BE2C (cell line): ENCODE results near the gene HDGFL2.

ENCODE experiments used
- DNase-seq: peaks from one replicate; pipeline ENCODE4 v3.0.0-alpha.2; 2020
- H3K27me3 ChIP-seq: fragments of 250-450 bp; sonication (Bioruptor Pico); 2 replicates; pipeline ENCODE4 v1.5.1; 2020; ENCODE audit warnings: mild to moderate bottlenecking
- H3K36me3 ChIP-seq: fragments of 250-450 bp; sonication (Bioruptor Pico); 2 replicates; pipeline ENCODE4 v1.5.1; 2020; ENCODE audit warnings: mild to moderate bottlenecking
- H3K4me1 ChIP-seq: fragments of 250-450 bp; sonication (Bioruptor Pico); 2 replicates; pipeline ENCODE4 v1.5.1; 2020
- H3K4me3 ChIP-seq: 2 replicates; pipeline ENCODE4 v1.5.1; 2011; ENCODE audit warnings: low read depth, low read length
- H3K9me3 ChIP-seq: fragments of 250-450 bp; sonication (Bioruptor Pico); 2 replicates; pipeline ENCODE4 v1.5.1; 2020
- TF ChIP-seq, protein P1 (sequence below): IDR thresholded peaks from 2 replicates; pipeline ENCODE4 v1.5.1; 2012; ENCODE audit warnings: mild to moderate bottlenecking, low read depth, low read length

The HDGFL2 gene

DNA sequence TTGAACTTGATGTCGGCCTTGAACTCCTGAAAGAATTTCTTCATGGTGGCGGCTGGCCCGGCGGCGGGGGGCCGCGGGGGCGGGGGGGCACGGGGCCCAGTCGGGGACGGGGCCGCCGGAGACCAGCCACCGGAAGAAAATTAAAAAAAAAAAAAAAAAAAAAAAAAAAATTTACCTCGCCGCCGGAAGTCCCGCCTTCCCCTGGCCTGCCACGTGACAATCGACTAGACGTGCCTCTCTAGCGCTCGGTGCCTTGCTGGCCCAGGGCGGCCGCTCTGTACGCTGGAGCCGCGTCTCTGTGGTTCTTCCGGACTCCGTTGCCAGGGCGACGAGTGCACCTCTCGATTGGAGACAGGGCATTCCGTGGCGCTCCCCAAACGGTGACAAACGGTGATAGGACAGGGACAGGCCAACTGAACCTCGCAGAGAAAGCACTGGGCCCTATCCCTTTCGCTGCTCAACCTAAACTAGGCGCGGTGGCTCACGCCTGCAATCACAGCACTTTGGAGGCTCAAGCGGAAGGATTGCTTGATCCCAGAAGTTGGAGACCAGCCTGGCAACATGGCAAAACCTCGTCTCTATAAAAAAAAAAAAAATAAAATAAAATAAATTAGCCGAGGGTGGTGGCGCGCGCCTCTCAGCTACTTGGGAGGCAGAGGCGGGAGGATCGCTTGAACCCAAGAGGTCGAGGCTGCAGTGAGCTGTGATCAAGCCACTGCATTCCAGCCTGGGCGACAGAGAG is 14.3 kb upstream of the HDGFL2 start, which contains the start of gene UBXN6:
TSS of gene UBXN6 (minus strand) at position 141 of the 742 bp plus-strand sequence. CDS start at position 44, 97 bp downstream.
- TF ChIP-seq, protein P1, sequence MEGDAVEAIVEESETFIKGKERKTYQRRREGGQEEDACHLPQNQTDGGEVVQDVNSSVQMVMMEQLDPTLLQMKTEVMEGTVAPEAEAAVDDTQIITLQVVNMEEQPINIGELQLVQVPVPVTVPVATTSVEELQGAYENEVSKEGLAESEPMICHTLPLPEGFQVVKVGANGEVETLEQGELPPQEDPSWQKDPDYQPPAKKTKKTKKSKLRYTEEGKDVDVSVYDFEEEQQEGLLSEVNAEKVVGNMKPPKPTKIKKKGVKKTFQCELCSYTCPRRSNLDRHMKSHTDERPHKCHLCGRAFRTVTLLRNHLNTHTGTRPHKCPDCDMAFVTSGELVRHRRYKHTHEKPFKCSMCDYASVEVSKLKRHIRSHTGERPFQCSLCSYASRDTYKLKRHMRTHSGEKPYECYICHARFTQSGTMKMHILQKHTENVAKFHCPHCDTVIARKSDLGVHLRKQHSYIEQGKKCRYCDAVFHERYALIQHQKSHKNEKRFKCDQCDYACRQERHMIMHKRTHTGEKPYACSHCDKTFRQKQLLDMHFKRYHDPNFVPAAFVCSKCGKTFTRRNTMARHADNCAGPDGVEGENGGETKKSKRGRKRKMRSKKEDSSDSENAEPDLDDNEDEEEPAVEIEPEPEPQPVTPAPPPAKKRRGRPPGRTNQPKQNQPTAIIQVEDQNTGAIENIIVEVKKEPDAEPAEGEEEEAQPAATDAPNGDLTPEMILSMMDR = no peak
- no peaks in the 10 kb centered on the region for H3K9me3 ChIP-seq
- no peaks in the 10 kb centered on the region for H3K27me3 ChIP-seq

DNA sequence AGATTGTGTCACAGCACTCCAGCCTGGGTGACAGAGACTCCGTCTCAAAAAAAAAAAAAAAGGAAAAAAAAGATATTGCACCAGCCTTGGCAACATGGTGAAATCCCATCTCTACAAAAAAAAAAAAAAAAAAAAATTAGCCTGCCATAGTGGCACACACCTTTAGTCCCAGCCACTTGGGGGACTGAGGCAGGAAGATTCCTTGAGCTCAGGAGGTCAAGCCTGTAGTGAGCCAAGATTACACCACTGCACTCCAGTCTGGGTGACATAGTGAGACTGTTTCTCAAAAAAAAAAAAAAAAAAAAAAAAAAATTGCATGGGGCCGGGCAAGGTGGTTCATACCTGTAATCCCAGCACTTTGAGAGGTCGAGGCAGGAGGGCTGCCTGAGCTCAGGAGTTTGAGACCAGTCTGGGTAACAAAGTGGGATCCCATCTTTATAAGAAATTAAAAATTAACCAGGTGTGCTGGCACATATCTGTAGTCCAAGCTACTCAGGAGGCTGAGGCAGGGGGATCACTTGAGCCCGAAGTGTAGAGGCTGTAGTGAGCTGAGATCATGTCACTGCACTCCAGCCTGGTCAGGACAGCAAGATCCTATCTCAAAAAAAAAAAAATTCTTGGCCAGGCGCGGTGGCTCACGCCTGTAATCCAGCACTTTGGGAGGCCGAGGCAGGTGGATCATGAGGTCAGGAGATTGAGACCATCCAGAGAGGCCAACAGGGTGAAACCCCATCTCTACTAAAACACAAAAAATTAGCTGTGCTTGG is 7.1 kb upstream of the HDGFL2 start:
- DNase-seq = no peak

More for the DNA sequence above, 14.3 kb upstream of the HDGFL2 start, which contains the start of gene UBXN6:
- H3K4me3 ChIP-seq = peak within 1 kb of the TSS; percentile 78
- peaks cover 7% of the 10 kb centered on the region; the same call in 1 of the 2 replicates for H3K36me3 ChIP-seq
- peak; percentile 98 for DNase-seq
- peaks cover 4% of the 10 kb centered on the region; the same call in 1 of the 2 replicates for H3K4me1 ChIP-seq

DNA sequence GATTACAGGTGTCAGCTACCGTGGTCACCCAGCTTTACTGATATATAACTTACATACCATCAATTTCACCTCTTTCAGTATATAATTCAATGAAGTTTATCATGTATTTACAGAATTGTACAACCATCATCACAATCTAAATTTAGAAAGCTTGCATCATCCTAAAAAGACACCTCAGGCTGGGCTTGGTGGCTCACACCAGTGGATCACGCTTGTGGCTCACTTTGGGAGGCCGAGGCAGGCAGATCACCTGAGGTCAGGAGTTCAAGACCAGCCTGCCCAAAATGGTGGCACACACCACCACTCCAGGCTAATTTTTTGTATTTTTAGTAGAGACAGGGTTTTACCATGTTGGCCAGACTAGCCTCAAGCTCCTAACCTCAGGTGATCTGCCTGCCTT is 4.3 kb upstream of the HDGFL2 start:
- H3K4me1 ChIP-seq = no peaks in the 10 kb centered on the region
- TF ChIP-seq, protein P1 = no peak
- no peak overlapping the region for H3K4me3 ChIP-seq
- no peaks in the 10 kb centered on the region for H3K9me3 ChIP-seq
- no peaks in the 10 kb centered on the region for H3K27me3 ChIP-seq
- H3K36me3 ChIP-seq = no peaks in the 10 kb centered on the region
- no peak for DNase-seq

More for the DNA sequence above, 7.1 kb upstream of the HDGFL2 start:
- H3K4me1 ChIP-seq = no peaks in the 10 kb centered on the region
- no peaks in the 10 kb centered on the region for H3K36me3 ChIP-seq
- TF ChIP-seq, protein P1 = no peak
- H3K4me3 ChIP-seq = no peak overlapping the region
- H3K27me3 ChIP-seq = no peaks in the 10 kb centered on the region
- H3K9me3 ChIP-seq = no peaks in the 10 kb centered on the region

DNA sequence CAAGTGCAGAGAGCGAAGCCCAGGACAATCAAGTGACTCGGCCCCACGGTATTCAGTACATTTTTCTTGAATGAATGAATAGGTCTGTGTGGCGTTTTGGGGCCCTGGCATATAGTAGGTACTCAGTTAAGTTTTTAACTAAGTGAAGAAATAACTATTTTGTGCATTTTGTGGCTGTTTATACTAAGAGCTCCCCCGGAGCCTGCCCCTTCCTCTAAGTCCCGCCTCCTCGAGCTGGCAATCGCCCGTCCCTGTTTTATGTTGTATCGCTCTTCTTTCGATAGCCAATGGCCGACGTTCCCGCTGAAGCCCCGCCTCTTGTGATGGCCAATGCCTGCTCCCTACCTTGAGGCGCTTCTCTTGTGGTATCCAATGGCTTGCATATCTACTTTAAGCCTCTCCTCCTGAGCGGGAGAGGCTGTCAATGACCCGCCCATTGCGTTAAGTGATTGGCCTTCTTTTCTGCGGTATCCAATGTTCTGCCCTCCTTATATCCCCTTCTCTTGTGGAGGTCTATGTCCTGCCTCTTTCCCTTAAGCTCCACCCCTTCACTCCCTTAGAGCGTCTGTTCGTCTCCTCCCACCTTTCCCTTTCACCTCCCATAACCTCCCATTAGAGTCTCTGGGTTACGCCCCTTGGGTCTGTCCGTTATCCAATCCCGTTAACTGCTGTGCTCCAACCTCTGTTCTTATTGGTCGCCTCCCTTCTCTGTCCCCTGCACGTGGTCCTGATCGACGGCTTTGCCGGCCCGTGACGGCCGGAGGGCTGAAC is 509 bp upstream of the HDGFL2 start:
- H3K4me3 ChIP-seq = peak overlapping the region; percentile 88
- H3K4me1 ChIP-seq = no peaks in the 10 kb centered on the region
- peak; percentile 99 for DNase-seq
- peaks cover 5% of the 10 kb centered on the region for H3K36me3 ChIP-seq
- no peaks in the 10 kb centered on the region for H3K9me3 ChIP-seq
- no peaks in the 10 kb centered on the region for H3K27me3 ChIP-seq
- TF ChIP-seq, protein P1 = no peak

DNA sequence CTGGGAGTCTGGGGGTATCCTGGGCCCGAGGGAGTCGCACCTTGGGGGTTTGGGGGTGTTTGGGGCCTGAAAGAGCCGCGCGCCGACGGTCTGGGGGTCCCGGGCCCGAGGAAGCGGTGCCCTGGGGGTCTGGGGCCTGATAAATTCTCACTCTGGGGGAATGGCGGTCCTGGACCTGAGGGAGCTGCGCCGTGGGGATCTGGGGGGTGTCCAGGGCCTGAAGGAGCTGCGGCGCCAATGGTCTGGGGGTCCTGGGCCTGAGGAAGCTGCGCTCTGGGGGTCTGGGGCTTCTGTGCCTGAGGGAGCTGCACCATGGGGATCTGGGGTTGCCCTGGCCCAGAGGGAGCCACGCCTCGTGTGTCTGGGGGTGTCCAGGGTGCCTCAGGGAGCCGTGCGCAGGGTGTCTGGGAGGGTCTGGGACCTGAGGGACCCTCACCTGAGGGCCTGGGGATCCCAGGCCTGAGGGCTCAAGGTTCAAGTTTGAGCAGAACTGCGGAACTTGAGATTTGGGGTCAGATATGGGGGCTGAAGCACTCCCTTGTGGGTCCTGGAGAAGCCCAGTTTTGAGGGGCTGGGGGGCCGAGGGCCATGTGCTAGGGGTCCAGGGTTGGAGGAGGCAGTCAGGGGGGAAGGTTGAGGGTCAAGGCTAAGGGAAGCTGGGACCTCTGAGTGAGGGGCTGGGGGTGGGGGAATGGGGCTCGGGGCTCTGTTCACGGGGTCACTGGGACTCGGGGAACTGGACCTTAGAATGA is 1.1 kb downstream of the HDGFL2 start:
- H3K36me3 ChIP-seq = peaks cover 18% of the 10 kb centered on the region
- peak overlapping the region; percentile 86 for H3K4me3 ChIP-seq
- H3K4me1 ChIP-seq = no peaks in the 10 kb centered on the region
- TF ChIP-seq, protein P1 = no peak
- no peaks in the 10 kb centered on the region for H3K27me3 ChIP-seq
- no peak for DNase-seq
- H3K9me3 ChIP-seq = no peaks in the 10 kb centered on the region
